ENCODE results near the gene FTH1. TPM values are rescaled to one million over a fixed set of nuclear protein-coding genes. Genes with fewer than 3 reads are reported as not detected.

The FTH1 gene
- total and polyA plus RNA-seq, 2 of the 13 experiments (the other 11 are each of a cell fraction or from before 2014, with no cell fraction given) = 607 to 760 TPM

GRCh38 chr11:61967116-61967923 is at the start of gene FTH1 (continued):
- TF ChIP-seq DZIP1 (CRISPR knock-in tag; IDR thresholded peaks at IDR 0.05) = no peak; the same call in 1 of the 2 replicates
- no peak for TF ChIP-seq NFKBIZ (CRISPR knock-in tag; IDR thresholded peaks at IDR 0.05)
- peak; percentile 35 for TF ChIP-seq RBM22 (optimal IDR thresholded peaks at IDR 0.05; ENCODE audit: low read length)
- no peak for TF ChIP-seq HMG20B (CRISPR knock-in tag; conservative IDR thresholded peaks at IDR 0.05)
- TF ChIP-seq, protein P1, sequence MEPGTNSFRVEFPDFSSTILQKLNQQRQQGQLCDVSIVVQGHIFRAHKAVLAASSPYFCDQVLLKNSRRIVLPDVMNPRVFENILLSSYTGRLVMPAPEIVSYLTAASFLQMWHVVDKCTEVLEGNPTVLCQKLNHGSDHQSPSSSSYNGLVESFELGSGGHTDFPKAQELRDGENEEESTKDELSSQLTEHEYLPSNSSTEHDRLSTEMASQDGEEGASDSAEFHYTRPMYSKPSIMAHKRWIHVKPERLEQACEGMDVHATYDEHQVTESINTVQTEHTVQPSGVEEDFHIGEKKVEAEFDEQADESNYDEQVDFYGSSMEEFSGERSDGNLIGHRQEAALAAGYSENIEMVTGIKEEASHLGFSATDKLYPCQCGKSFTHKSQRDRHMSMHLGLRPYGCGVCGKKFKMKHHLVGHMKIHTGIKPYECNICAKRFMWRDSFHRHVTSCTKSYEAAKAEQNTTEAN (CRISPR knock-in tag; conservative IDR thresholded peaks at IDR 0.05) = 0 out of 2 replicates have a peak, but pooled peaks have one; percentile 17
- TF ChIP-seq ZNF607 (CRISPR knock-in tag; IDR thresholded peaks at IDR 0.05; ENCODE audit: borderline replicate concordance) = 0 out of 2 replicates have a peak, but pooled peaks have one; percentile 51
- TF ChIP-seq LBX2 (CRISPR knock-in tag; IDR thresholded peaks at IDR 0.05; ENCODE audit: borderline replicate concordance) = no peak
- TF ChIP-seq SOX13 (IDR thresholded peaks at IDR 0.05) = no peak
- peak in 1 of 2 experiments; percentile 36; a peak in 1 of 4 replicates for TF ChIP-seq SOX13 (CRISPR knock-in tag; conservative IDR thresholded peaks at IDR 0.05 in 1 of 2, IDR thresholded peaks at IDR 0.05 in 1 of 2)
- no peak; the same call in 1 of the 2 replicates for TF ChIP-seq NRL (CRISPR knock-in tag; IDR thresholded peaks at IDR 0.05; ENCODE audit: borderline replicate concordance)
- TF ChIP-seq, protein P2, sequence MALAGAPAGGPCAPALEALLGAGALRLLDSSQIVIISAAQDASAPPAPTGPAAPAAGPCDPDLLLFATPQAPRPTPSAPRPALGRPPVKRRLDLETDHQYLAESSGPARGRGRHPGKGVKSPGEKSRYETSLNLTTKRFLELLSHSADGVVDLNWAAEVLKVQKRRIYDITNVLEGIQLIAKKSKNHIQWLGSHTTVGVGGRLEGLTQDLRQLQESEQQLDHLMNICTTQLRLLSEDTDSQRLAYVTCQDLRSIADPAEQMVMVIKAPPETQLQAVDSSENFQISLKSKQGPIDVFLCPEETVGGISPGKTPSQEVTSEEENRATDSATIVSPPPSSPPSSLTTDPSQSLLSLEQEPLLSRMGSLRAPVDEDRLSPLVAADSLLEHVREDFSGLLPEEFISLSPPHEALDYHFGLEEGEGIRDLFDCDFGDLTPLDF (CRISPR knock-in tag; IDR thresholded peaks at IDR 0.05) = no peak; the same call in 1 of the 2 replicates
- TF ChIP-seq ZNF569 (CRISPR knock-in tag; IDR thresholded peaks at IDR 0.05; ENCODE audit: borderline replicate concordance) = no peak
- TF ChIP-seq ZNF567 (CRISPR knock-in tag; IDR thresholded peaks at IDR 0.05; ENCODE audit: borderline replicate concordance) = no peak; the same call in none of the 2 replicates
- no peak for TF ChIP-seq CENPX (CRISPR knock-in tag; IDR thresholded peaks at IDR 0.05)
- peak; percentile 66; the same call in 1 of the 2 replicates for TF ChIP-seq IRX3 (CRISPR knock-in tag; IDR thresholded peaks at IDR 0.05; ENCODE audit: borderline replicate concordance, low read depth)
- TF ChIP-seq ZUFSP (CRISPR knock-in tag; IDR thresholded peaks at IDR 0.05; ENCODE audit: borderline replicate concordance) = no peak

Measured in HepG2 (cell line).